K562 treated with DMSO at 1 percent for 4 hours (cell line): ENCODE results near the gene APOBEC3H. TPM values are rescaled to one million over a fixed set of nuclear protein-coding genes. Genes with fewer than 3 reads are reported as not detected.

Source experiments
- total RNA-seq: library from RNA; unstranded; fragments of 300-600 nt; gene quantifications from 2 replicates; pipeline ENCODE4 v1.2.3, GENCODE V29; 2022; ENCODE audit not compliant: insufficient read depth

The APOBEC3H gene
- total RNA-seq = not detected in 2 replicates

GRCh38 chr22:39097098-39098020 lies at the start of gene APOBEC3H:
Gene APOBEC3H (plus strand): TSS chr22:39097244. CDS start chr22:39100279, 3,035 bp downstream.

DNA sequence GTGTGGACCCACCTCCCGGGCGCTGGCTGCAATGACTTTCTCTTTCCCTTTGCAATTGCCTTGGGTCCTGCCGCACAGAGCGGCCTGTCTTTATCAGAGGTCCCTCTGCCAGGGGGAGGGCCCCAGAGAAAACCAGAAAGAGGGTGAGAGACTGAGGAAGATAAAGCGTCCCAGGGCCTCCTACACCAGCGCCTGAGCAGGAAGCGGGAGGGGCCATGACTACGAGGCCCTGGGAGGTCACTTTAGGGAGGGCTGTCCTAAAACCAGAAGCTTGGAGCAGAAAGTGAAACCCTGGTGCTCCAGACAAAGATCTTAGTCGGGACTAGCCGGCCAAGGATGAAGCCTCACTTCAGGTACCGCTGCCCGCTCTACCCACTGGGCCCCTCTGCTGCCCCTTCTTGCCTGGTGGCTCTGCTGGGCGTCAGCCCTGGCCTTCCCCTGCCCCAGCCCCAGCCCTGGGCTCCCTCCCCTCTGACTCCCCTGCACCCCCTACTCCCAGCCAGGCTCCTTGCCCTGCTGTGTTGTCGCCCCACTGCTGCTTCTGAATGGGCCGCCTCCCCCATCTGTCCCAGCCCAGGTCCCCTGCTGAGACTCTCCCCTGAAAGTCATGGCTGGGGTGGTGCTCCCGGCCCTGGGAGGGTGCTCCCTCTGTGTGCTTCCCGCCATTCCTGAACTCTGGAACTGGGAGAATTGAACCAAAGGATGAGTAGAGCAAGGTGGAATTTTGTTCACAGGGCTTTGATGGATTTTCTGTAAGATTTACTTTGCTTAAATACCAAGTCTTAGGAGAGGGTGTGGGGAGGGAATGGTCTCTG lies 19.8 kb upstream of the APOBEC3H start, which contains the start of gene APOBEC3G:
Gene APOBEC3G, plus strand, starts transcription at position 250 of the 815 bp plus-strand sequence. Its CDS starts 87 bp downstream, at position 337.

GRCh38 chr22:39152511-39153219 lies 55.6 kb downstream of the APOBEC3H start, which contains the start of gene CBX7:
Gene CBX7 (minus strand): TSS chr22:39152680. CDS start chr22:39152444, 236 bp downstream.

Other genes with a start within 250 kb of the APOBEC3H start
- 6.0 and 6.8 TPM in 2 replicates for gene CBX6, start 225.0 kb upstream of the APOBEC3H start, total RNA-seq
- not detected in 2 replicates for gene APOBEC3A, start 139.6 kb upstream of the APOBEC3H start, total RNA-seq
- gene APOBEC3B, start 114.9 kb upstream of the APOBEC3H start, total RNA-seq = 63.6 and 66.8 TPM in 2 replicates
- 41.8 and 48.1 TPM in 2 replicates for gene APOBEC3C, start 83.0 kb upstream of the APOBEC3H start, total RNA-seq
- gene APOBEC3D, start 76.1 kb upstream of the APOBEC3H start, total RNA-seq = 6.8 and 9.6 TPM in 2 replicates
- 2.1 and 2.2 TPM in 2 replicates for gene APOBEC3F, start 56.4 kb upstream of the APOBEC3H start, total RNA-seq
- 8.7 and 13.0 TPM in 2 replicates for gene APOBEC3G, start 20.0 kb upstream of the APOBEC3H start, total RNA-seq
- gene CBX7, start 55.4 kb downstream of the APOBEC3H start, total RNA-seq = 6.5 and 11.1 TPM in 2 replicates
- not detected in 2 replicates for gene PDGFB, start 147.7 kb downstream of the APOBEC3H start, total RNA-seq
- gene RPL3, start 222.4 kb downstream of the APOBEC3H start, total RNA-seq = 4,477 and 4,574 TPM in 2 replicates